HG03159 (cell line): Measurements from ENCODE around the gene VDAC1.
"Not testable (repeated sequence)": the region's sequence is repeated elsewhere in the genome, so short reads cannot be mapped to it uniquely, and the experiment has no call there.

Source experiments
- ATAC-seq: cut with Tn5 transposase; IDR thresholded peaks from one replicate; pipeline ENCODE4 v1.9.1; 2021; ENCODE audit warnings: mild to moderate bottlenecking, moderate library complexity; ENCODE audit not compliant: unreplicated experiment

VDAC1 gene

GRCh38 chr5:133942614-133943474 is 61.9 kb downstream of the VDAC1 start:
- ATAC-seq = no peak

- no peak for ATAC-seq
These were observed 63.1 kb downstream of the VDAC1 start for GRCh38 chr5:133941456-133942196.

GRCh38 chr5:133939668-133940067 is 65.1 kb downstream of the VDAC1 start:
- ATAC-seq = no peak

GRCh38 chr5:133938929-133939328 is 65.8 kb downstream of the VDAC1 start:
- peak; percentile 58 for ATAC-seq

- no peak for ATAC-seq
These were observed 66.5 kb downstream of the VDAC1 start for GRCh38 chr5:133938039-133938821.

- not testable (repeated sequence) for ATAC-seq
These were observed 67.1 kb downstream of the VDAC1 start for GRCh38 chr5:133937628-133938027.

GRCh38 chr5:133936651-133937015 is 68.1 kb downstream of the VDAC1 start:
- no peak for ATAC-seq

GRCh38 chr5:133935991-133936650 is 68.7 kb downstream of the VDAC1 start:
- not testable (repeated sequence) for ATAC-seq

- ATAC-seq = no peak
These were observed 69.2 kb downstream of the VDAC1 start for GRCh38 chr5:133935667-133935940.

GRCh38 chr5:133934822-133935666 is 69.7 kb downstream of the VDAC1 start:
- ATAC-seq = no peak

- no peak for ATAC-seq
These were observed 70.5 kb downstream of the VDAC1 start for GRCh38 chr5:133934311-133934710.

GRCh38 chr5:133933670-133934295 is 71.0 kb downstream of the VDAC1 start:
- no peak for ATAC-seq

GRCh38 chr5:133933169-133933509 is 71.6 kb downstream of the VDAC1 start:
- no peak for ATAC-seq

GRCh38 chr5:133932441-133933168 is 72.2 kb downstream of the VDAC1 start:
- no peak for ATAC-seq

GRCh38 chr5:133931546-133931945 is 73.2 kb downstream of the VDAC1 start:
- ATAC-seq = no peak

GRCh38 chr5:133930813-133931090 is 74.0 kb downstream of the VDAC1 start:
- no peak for ATAC-seq

- ATAC-seq = no peak
These were observed 74.5 kb downstream of the VDAC1 start for GRCh38 chr5:133930061-133930812.

- ATAC-seq = no peak
These were observed 76.0 kb downstream of the VDAC1 start for GRCh38 chr5:133928587-133929393.
